ENCODE measurements around the gene LSM14A.
"Not testable (repeated sequence)": the region's sequence is repeated elsewhere in the genome, so short reads cannot be mapped to it uniquely, and the experiment has no call there.

LSM14A gene

GRCh38 chr19:34171877-34172660 lies at the start of gene LSM14A:
TSS of gene LSM14A (plus strand) at chr19:34172504. CDS start at chr19:34172643, 139 bp downstream.
- peak; percentile 86 to 87 for DNase-seq (ENCODE audit: low read depth in 1 of 2, low spot score in 1 of 2)

GRCh38 chr19:34124828-34125227 lies 47.5 kb upstream of the LSM14A start:
- DNase-seq (ENCODE audit: low read depth in 1 of 2, low spot score in 1 of 2): no peak

DNA sequence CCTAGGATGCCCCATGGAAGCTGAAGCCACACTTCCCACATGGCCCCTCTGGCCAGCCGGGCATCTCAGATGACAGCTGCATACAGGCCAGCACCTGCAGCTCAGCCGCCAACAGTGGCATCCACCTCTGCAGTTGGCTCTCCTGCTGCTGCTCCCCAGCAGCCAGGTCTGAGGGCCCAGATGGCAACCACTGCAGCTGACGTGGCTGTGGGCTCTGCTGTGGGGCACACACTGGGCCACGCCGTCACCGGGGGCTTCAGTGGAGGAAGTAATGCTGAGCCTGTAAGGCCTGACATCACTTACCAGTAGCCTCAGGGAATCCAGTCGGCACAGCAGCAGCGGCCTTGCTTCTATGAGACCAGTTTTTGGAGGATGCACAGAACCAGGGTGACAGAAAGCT lies 45.3 kb upstream of the LSM14A start:
- no peak for DNase-seq (ENCODE audit: low read depth in 1 of 2, low spot score in 1 of 2)

DNA sequence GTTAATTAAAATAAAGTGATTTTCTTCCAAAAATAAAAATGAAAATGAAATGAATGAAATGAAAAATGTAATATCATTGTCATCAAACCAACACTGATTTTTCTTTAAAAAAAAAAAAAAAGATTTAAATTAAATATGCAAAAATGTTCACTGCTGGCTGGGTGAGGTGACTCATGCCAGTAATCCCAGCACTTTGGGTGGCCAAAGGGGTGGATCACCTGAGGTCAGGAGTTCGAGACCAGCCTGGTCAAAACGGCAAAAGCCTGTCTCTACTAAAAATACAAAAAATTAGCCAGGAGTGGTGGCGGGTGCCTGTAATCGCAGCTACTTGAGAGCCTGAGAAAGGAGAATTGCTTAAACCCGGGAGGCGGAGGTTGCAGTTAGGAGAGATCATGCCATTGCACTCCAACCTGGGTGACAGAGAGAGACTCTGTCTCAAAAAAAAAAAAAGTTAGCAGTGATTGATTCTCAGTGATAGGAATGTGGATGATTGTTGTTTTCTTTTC lies 44.6 kb upstream of the LSM14A start:
- no peak for DNase-seq (ENCODE audit: low read depth in 1 of 2, low spot score in 1 of 2)

DNA sequence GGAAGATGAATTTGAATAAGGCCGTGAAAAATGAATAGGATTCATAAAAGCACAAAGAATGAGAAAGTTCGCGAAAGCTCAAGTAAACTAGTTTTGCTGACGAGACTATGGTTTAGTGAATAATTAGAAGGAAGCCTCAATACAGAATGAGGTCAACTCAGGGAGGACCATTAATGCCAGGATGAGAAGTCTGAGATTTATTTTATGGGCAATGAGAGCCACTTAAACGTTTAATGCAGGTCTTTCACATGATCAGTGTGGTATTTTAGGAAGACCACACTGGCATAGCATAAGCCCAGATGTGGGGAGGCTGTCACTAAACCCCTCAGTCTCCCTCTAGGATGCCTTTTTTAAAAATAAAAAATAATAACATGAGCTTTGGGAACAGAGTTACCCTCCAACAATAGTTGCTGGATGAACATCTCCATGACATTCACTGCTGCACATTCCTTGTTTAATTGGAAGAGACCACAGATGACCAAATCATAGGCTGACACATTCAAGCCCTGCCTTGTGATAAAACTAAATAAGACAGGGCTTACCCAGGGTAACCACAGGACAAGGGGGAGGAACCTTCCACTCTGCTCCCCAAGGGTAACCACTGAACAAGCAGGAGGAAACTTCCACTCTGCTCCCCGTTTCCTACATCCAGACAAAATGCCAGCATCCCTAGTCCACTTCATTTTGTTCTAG lies 43.6 kb upstream of the LSM14A start:
- no peak for DNase-seq (ENCODE audit: low read depth in 1 of 2, low spot score in 1 of 2)

- no peak for DNase-seq (ENCODE audit: low read depth in 1 of 2, low spot score in 1 of 2)
These were observed 41.2 kb upstream of the LSM14A start for GRCh38 chr19:34131100-34131499.

DNA sequence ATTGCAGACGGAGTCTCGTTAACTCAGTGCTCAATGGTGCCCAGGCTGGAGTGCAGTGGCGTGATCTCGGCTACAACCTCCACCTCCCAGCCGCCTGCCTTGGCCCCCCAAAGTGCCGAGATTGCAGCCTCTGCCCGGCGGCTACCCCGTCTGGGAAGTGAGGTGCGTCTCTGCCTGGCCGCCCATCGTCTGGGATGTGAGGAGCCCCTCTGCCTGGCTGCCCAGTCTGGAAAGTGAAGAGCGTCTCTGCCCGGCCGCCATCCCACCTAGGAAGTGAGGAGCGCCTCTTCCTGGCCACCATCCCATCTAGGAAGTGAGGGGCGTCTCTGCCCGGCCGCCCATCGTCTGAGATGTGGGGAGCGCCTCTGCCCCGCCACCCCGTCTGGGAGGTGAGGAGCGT lies 40.2 kb upstream of the LSM14A start:
- not testable (repeated sequence) for DNase-seq (ENCODE audit: low read depth in 1 of 2, low spot score in 1 of 2)

DNA sequence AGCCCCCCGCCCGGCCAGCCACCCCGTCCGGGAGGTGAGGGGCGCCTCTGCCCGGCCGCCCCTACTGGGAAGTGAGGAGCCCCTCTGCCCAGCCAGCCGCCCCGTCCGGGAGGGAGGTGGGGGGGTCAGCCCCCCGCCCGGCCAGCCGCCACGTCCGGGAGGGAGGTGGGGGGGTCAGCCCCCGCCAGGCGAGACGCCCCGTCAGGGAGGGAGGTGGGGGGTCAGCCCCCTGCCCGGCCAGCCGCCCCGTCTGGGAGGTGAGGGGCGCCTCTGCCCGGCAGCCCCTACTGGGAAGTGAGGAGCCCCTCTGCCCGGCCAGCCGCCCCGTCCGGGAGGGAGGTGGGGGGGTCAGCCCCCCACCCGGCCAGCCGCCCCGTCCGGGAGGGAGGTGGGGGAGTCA lies 39.6 kb upstream of the LSM14A start:
- not testable (repeated sequence) for DNase-seq (ENCODE audit: low read depth in 1 of 2, low spot score in 1 of 2)

- DNase-seq (ENCODE audit: low read depth in 1 of 2, low spot score in 1 of 2): peak; percentile 81 to 91
These were observed 37.9 kb upstream of the LSM14A start for GRCh38 chr19:34134190-34135053.

- DNase-seq (ENCODE audit: low read depth in 1 of 2, low spot score in 1 of 2): no peak
These were observed 37.1 kb upstream of the LSM14A start for GRCh38 chr19:34135054-34135800.

- DNase-seq (ENCODE audit: low read depth in 1 of 2, low spot score in 1 of 2): no peak
These were observed 36.3 kb upstream of the LSM14A start for GRCh38 chr19:34135821-34136611.

DNA sequence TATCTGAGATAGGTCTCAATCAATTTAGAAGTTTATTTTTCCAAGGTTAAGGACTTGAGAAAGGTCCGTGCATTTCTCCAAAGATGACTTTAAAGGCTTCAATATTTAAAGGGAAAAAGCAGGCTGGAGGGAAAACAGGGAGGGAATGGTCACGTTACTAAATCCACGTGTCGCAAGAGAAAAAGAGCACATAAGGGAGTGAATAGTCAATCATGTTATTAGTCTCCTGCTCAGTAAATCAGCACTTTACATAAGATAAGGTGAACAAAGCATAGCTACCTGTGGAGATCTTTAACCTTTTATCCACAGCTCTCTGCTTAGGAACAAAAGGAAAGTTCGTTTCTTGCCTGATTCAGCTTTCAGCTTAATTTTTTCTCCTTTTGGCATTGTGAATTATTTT lies 31.3 kb upstream of the LSM14A start:
- DNase-seq (ENCODE audit: low read depth in 1 of 2, low spot score in 1 of 2): no peak

- no peak for DNase-seq (ENCODE audit: low read depth in 1 of 2, low spot score in 1 of 2)
These were observed 29.9 kb upstream of the LSM14A start for GRCh38 chr19:34142440-34142839.

- no peak for DNase-seq (ENCODE audit: low read depth in 1 of 2, low spot score in 1 of 2)
These were observed 26.5 kb upstream of the LSM14A start for GRCh38 chr19:34145741-34146202.

- DNase-seq (ENCODE audit: low read depth in 1 of 2, low spot score in 1 of 2): no peak
These were observed 23.6 kb upstream of the LSM14A start for GRCh38 chr19:34148658-34149185.

GRCh38 chr19:34149873-34150272 lies 22.4 kb upstream of the LSM14A start:
- DNase-seq (ENCODE audit: low read depth in 1 of 2, low spot score in 1 of 2): no peak

GRCh38 chr19:34150558-34150957 lies 21.7 kb upstream of the LSM14A start:
- DNase-seq (ENCODE audit: low read depth in 1 of 2, low spot score in 1 of 2): no peak

DNA sequence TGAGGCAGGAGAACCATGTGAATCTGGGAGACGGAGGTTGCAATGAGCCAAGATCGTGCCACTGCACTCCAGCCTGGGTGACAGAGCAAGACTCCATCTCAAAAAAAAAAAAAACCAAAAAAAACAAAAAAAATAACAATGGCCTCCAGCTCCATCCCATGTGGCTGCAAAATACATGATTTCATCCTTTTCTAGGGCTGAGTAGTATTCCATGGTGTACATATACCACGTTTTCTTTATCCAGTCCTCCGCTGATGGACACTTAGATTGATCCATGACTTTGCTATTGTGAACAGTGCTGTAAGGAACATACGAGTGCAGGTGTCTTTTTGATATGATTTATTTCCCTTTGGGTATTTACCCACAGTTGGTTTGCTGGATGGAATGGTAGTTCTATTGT lies 20.9 kb upstream of the LSM14A start:
- no peak for DNase-seq (ENCODE audit: low read depth in 1 of 2, low spot score in 1 of 2)

- DNase-seq (ENCODE audit: low read depth in 1 of 2, low spot score in 1 of 2): no peak
These were observed 17.9 kb upstream of the LSM14A start for GRCh38 chr19:34154401-34154800.

GRCh38 chr19:34155686-34156085 lies 16.6 kb upstream of the LSM14A start:
- DNase-seq (ENCODE audit: low read depth in 1 of 2, low spot score in 1 of 2): no peak
